ENCODE measurements around the gene PPM1M. TPM values are rescaled to one million over a fixed set of nuclear protein-coding genes. Genes with fewer than 3 reads are reported as not detected.

Gene PPM1M
- total RNA-seq, 2 experiments from 2014 or later = 90.7 to 91.9 TPM

DNA sequence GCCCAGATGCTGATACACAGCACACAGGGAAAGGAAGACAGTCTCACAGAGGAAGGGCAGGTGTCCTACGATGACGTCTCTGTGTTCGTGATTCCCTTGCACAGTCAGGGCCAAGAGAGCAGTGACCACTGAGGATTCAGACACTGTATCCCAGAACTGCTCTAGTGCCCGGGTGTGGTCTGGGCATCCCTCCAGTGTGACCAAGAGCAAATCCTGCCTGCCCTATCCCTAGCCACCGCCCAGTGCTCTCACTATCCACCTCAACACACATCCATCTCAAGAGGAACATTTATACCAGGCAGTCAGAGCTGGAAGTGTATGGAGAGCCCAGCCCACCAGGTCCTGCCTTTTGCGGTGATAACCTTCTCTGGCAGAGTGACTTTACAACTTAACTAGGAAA is 4.1 kb downstream of the PPM1M start:
- Mint-ChIP-seq H3K27me3 (ENCODE audit: low read depth) (no peaks in the 10 kb centered on the region), H3K27ac (peak overlapping the region; percentile 82), H3K4me3 (no peak overlapping the region), H3K9me3 (ENCODE audit: insufficient read depth) (no peaks in the 10 kb centered on the region), H3K36me3 (ENCODE audit: low read depth) (peaks cover 80% of the 10 kb centered on the region), H3K4me1 (ENCODE audit: low read depth) (peaks cover 85% of the 10 kb centered on the region)
- POLR2A ChIA-PET = interaction anchor here (0.7 to 20.7 kb wide), 6 partner anchors 9 to 33 kb away, joined by 3 to 400 read pairs (median 8); partner anchors contain the start of genes GLYCTK, TWF2 and WDR82
- ATAC-seq (no peak), DNase-seq (no peak)
- CTCF ChIA-PET = interaction anchor here (1.9 to 8.4 kb wide), 4 partner anchors 18 to 29 kb away, joined by 5 to 66 read pairs (median 31); partner anchors contain the start of gene WDR82

DNA sequence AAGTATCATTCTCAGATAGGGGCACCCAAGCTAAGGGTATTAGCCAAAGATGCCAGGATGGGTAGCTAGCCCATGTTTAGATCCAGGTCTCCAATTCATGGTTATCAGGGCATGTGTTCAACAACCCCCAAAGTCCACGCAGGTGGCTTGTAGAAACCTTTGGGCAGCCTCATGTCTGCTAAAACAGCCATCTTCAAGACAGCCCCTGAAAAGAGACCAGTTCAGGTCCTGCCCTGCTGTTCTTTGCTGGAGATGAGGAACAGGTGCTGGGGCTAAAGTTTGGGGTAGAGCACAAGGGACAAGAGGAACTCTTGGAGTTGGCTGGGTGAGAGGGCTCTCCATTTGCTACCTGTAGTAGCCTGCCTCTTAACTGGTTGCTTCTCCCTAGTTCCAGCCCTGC is 4.6 kb downstream of the PPM1M start:
- DNase-seq (no peak), ATAC-seq (no peak)
- Mint-ChIP-seq H3K27ac (peak overlapping the region; percentile 82), H3K27me3 (ENCODE audit: low read depth) (no peaks in the 10 kb centered on the region), H3K4me3 (no peak overlapping the region), H3K9me3 (ENCODE audit: insufficient read depth) (no peaks in the 10 kb centered on the region), H3K4me1 (ENCODE audit: low read depth) (peaks cover 85% of the 10 kb centered on the region), H3K36me3 (ENCODE audit: low read depth) (peaks cover 84% of the 10 kb centered on the region)
- CTCF ChIA-PET = interaction anchor here (1.9 to 8.4 kb wide), 4 partner anchors 18 to 30 kb away, joined by 5 to 66 read pairs (median 31); partner anchors contain the start of gene WDR82
- POLR2A ChIA-PET = interaction anchor here (0.7 to 20.7 kb wide), 3 partner anchors 8 to 33 kb away, joined by 3 to 400 read pairs (median 7); partner anchors contain the start of genes GLYCTK and WDR82

- peak overlapping the region; percentile 77 for H3K4me3 Mint-ChIP-seq
- H3K9me3 Mint-ChIP-seq (ENCODE audit: insufficient read depth) = no peaks in the 10 kb centered on the region
- H3K27ac Mint-ChIP-seq = peak overlapping the region; percentile 99
- ATAC-seq = peak; percentile 88
- peaks cover 95% of the 10 kb centered on the region for H3K4me1 Mint-ChIP-seq (ENCODE audit: low read depth)
- peaks cover 93% of the 10 kb centered on the region for H3K36me3 Mint-ChIP-seq (ENCODE audit: low read depth)
- CTCF ChIA-PET = interaction anchor here (0.7 to 6.8 kb wide), 16 partner anchors 7 to 87 kb away, joined by 3 to 66 read pairs (median 10); partner anchors contain the start of genes GLYCTK, TWF2 and WDR82
- no peaks in the 10 kb centered on the region for H3K27me3 Mint-ChIP-seq (ENCODE audit: low read depth)
- DNase-seq = peak; percentile 90
- POLR2A ChIA-PET = interaction anchor here (0.8 to 20.7 kb wide), 8 partner anchors 10 to 33 kb away, joined by 4 to 400 read pairs (median 16); partner anchors contain the start of genes GLYCTK, TWF2 and WDR82
These were observed 8.1 kb downstream of the PPM1M start for GRCh38 chr3:52253314-52254304.

- ATAC-seq (no peak), DNase-seq (no peak)
- H3K4me1 Mint-ChIP-seq (ENCODE audit: low read depth) = peaks cover 91% of the 10 kb centered on the region
- no peaks in the 10 kb centered on the region for H3K27me3 Mint-ChIP-seq (ENCODE audit: low read depth)
- peak overlapping the region; percentile 77 for H3K4me3 Mint-ChIP-seq
- CTCF ChIA-PET = interaction anchor here (0.7 to 4.8 kb wide), 7 partner anchors 9 to 1931 kb away, joined by 3 to 44 read pairs (median 13); no protein-coding TSS in a partner anchor
- POLR2A ChIA-PET = interaction anchor here (2.4 to 20.7 kb wide), 4 partner anchors 15 to 28 kb away, joined by 8 to 400 read pairs (median 27); partner anchors contain the start of genes GLYCTK, TWF2 and WDR82
- H3K9me3 Mint-ChIP-seq (ENCODE audit: insufficient read depth) = no peaks in the 10 kb centered on the region
- H3K27ac Mint-ChIP-seq = peak overlapping the region; percentile 99
- H3K36me3 Mint-ChIP-seq (ENCODE audit: low read depth) = peaks cover 93% of the 10 kb centered on the region
These were observed 9.0 kb downstream of the PPM1M start for GRCh38 chr3:52254608-52255007.

DNA sequence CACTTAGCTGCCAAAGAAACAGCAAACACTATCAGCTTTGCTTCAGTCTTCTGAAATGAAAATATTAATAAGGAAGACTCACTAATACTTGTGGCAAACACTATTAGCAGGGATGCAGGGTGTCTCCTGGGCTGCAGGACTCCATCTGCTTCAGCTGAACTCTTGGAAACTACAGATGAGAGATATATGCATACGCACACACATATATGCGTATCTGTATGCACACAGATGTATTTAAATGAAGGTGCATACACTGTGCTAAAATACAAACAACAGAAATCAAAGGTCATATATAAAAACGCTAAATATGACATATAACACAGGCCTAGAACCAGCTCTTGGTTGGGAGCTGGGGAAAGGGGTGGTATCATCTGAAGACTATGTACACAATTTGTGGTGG is 10.6 kb downstream of the PPM1M start:
- no peaks in the 10 kb centered on the region for H3K27me3 Mint-ChIP-seq (ENCODE audit: low read depth)
- ChIA-PET CTCF (interaction anchor here (1.0 to 4.8 kb wide), 8 partner anchors 12 to 83 kb away, joined by 3 to 44 read pairs (median 3); partner anchors contain the start of gene TWF2), POLR2A (interaction anchor here (0.6 to 20.7 kb wide), 5 partner anchors 9 to 27 kb away, joined by 3 to 400 read pairs (median 5); partner anchors contain the start of genes GLYCTK and WDR82)
- no peaks in the 10 kb centered on the region for H3K9me3 Mint-ChIP-seq (ENCODE audit: insufficient read depth)
- ATAC-seq (no peak), DNase-seq (no peak)
- H3K36me3 Mint-ChIP-seq (ENCODE audit: low read depth) = peaks cover 95% of the 10 kb centered on the region
- H3K4me3 Mint-ChIP-seq = no peak overlapping the region
- peaks cover 87% of the 10 kb centered on the region for H3K4me1 Mint-ChIP-seq (ENCODE audit: low read depth)
- peak overlapping the region; percentile 99 for H3K27ac Mint-ChIP-seq

GRCh38 chr3:52256622-52257021 is 11.1 kb downstream of the PPM1M start:
- peaks cover 96% of the 10 kb centered on the region for H3K36me3 Mint-ChIP-seq (ENCODE audit: low read depth)
- ChIA-PET POLR2A (interaction anchor here (1.6 to 20.7 kb wide), 2 partner anchors 17 to 26 kb away, joined by 5 to 400 read pairs; partner anchors contain the start of genes GLYCTK and WDR82), CTCF (interaction anchor here (0.9 to 4.8 kb wide), 8 partner anchors 10 to 82 kb away, joined by 3 to 44 read pairs (median 3); partner anchors contain the start of gene TWF2)
- no peaks in the 10 kb centered on the region for H3K9me3 Mint-ChIP-seq (ENCODE audit: insufficient read depth)
- ATAC-seq = no peak
- DNase-seq = no peak
- peaks cover 87% of the 10 kb centered on the region for H3K4me1 Mint-ChIP-seq (ENCODE audit: low read depth)
- H3K27ac Mint-ChIP-seq = peak overlapping the region; percentile 99
- no peak overlapping the region for H3K4me3 Mint-ChIP-seq
- H3K27me3 Mint-ChIP-seq (ENCODE audit: low read depth) = no peaks in the 10 kb centered on the region

DNA sequence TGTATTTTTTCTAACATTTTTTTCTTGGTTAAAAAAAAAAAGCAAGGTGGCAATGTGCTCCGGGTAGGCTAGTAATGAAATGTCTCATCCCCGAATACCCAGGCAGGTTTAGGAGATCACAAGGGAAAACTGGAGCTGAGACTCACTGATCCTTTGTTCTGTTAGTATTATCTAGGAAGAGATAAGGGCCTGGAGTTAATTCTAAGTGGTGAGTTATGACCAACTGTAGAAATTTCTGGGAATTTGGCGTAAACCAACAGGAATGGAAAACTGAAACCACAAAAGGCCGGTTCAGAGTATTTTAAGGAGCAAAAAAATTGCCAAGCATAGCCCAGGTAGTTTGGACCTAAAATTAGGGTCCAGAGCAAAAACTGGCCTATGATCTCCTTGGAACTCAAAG is 12.4 kb downstream of the PPM1M start:
- peaks cover 89% of the 10 kb centered on the region for H3K4me1 Mint-ChIP-seq (ENCODE audit: low read depth)
- H3K27me3 Mint-ChIP-seq (ENCODE audit: low read depth) = no peaks in the 10 kb centered on the region
- no peaks in the 10 kb centered on the region for H3K9me3 Mint-ChIP-seq (ENCODE audit: insufficient read depth)
- POLR2A ChIA-PET = interaction anchor here (0.6 to 1.2 kb wide), 5 partner anchors 8 to 20 kb away, joined by 3 to 6 read pairs (median 4); partner anchors contain the start of gene WDR82
- CTCF ChIA-PET = interaction anchor here (1.0 to 1.9 kb wide), 4 partner anchors 13 to 27 kb away, joined by 4 to 6 read pairs (median 5); partner anchors contain the start of gene WDR82
- H3K27ac Mint-ChIP-seq = peak overlapping the region; percentile 36
- ATAC-seq = no peak
- DNase-seq = no peak
- H3K36me3 Mint-ChIP-seq (ENCODE audit: low read depth) = peaks cover 97% of the 10 kb centered on the region
- H3K4me3 Mint-ChIP-seq = no peak overlapping the region

DNA sequence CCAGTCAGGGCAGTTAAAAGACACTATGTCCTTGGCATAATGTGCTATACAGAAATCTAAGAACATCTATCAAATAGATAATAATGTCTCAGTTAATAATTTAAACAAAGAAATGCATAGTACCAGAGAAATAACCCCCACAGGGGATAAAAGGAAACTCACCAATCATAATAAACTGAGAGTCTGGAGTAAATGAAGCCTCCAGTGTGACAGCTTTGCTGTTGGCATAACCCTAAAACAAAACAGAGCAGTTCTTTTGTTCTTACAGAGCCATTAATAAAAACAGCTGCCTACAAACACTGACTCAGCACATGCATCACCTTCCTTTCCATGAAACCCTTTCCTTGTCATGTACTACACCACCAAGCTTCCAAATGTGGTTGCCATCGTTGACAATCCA is 13.5 kb downstream of the PPM1M start:
- Mint-ChIP-seq H3K4me1 (ENCODE audit: low read depth) (peaks cover 88% of the 10 kb centered on the region), H3K9me3 (ENCODE audit: insufficient read depth) (no peaks in the 10 kb centered on the region), H3K36me3 (ENCODE audit: low read depth) (peaks cover 97% of the 10 kb centered on the region), H3K27me3 (ENCODE audit: low read depth) (no peaks in the 10 kb centered on the region), H3K27ac (peak overlapping the region; percentile 8), H3K4me3 (no peak overlapping the region)
- DNase-seq (no peak), ATAC-seq (no peak)
- ChIA-PET POLR2A (interaction anchor here (1.2 kb wide), 2 partner anchors 9 to 19 kb away, joined by 3 to 6 read pairs; partner anchors contain the start of gene WDR82), CTCF (interaction anchor here (1.0 to 3.0 kb wide), 7 partner anchors 10 to 80 kb away, joined by 3 to 15 read pairs (median 5); partner anchors contain the start of gene WDR82)

DNA sequence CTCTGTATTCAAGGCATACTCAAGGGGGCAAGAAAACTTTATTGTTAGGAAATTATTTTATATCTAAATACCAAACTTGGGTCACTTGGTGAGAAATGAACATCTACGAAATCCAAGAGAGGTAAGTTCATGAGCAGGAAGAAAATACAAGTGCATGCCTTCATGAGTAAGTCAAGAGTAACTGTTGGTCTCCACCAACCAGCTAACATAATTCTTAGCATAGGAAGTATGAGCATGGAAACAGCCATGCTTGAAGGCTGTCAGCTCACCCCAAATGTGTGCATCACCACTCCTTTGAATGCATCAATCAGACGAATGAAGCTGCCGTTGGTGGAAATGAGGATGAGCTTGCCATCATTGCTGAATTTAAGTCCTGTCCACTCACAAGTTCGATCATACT is 13.9 kb downstream of the PPM1M start:
- Mint-ChIP-seq H3K27ac (peak overlapping the region; percentile 8), H3K9me3 (ENCODE audit: insufficient read depth) (no peaks in the 10 kb centered on the region), H3K4me1 (ENCODE audit: low read depth) (peaks cover 88% of the 10 kb centered on the region), H3K27me3 (ENCODE audit: low read depth) (no peaks in the 10 kb centered on the region), H3K4me3 (no peak overlapping the region), H3K36me3 (ENCODE audit: low read depth) (peaks cover 97% of the 10 kb centered on the region)
- ChIA-PET POLR2A (interaction anchor here (1.2 kb wide), 1 partner anchor 21 kb away, joined by 4 read pairs; the partner anchor contains the start of gene TWF2), CTCF (interaction anchor here (1.0 to 3.0 kb wide), 7 partner anchors 9 to 80 kb away, joined by 3 to 15 read pairs (median 6); no protein-coding TSS in a partner anchor)
- ATAC-seq (no peak), DNase-seq (no peak)

GRCh38 chr3:52262447-52262846 is 16.9 kb downstream of the PPM1M start:
- ChIA-PET CTCF (interaction anchor here (1.3 to 2.9 kb wide), 4 partner anchors 8 to 14 kb away, joined by 3 to 13 read pairs (median 8); no protein-coding TSS in a partner anchor), POLR2A (interaction anchor here (0.6 kb wide), 1 partner anchor 17 kb away, joined by 3 read pairs; no protein-coding TSS in a partner anchor)

GRCh38 chr3:52265387-52265786 is 19.8 kb downstream of the PPM1M start:
- H3K4me3 Mint-ChIP-seq = no peak overlapping the region
- H3K27ac Mint-ChIP-seq = no peak overlapping the region
- DNase-seq (no peak), ATAC-seq (no peak)
- POLR2A ChIA-PET = interaction anchor here (0.6 to 2.4 kb wide), 3 partner anchors 10 to 13 kb away, joined by 3 to 15 read pairs (median 5); partner anchors contain the start of gene WDR82
- H3K4me1 Mint-ChIP-seq (ENCODE audit: low read depth) = peaks cover 84% of the 10 kb centered on the region
- H3K36me3 Mint-ChIP-seq (ENCODE audit: low read depth) = peaks cover 91% of the 10 kb centered on the region
- CTCF ChIA-PET = interaction anchor here (1.2 to 2.9 kb wide), 2 partner anchors 12 to 34 kb away, joined by 6 to 12 read pairs; no protein-coding TSS in a partner anchor
- H3K9me3 Mint-ChIP-seq (ENCODE audit: insufficient read depth) = no peaks in the 10 kb centered on the region
- H3K27me3 Mint-ChIP-seq (ENCODE audit: low read depth) = no peaks in the 10 kb centered on the region

More at GRCh38 chr3:52262447-52262846, 16.9 kb downstream of the PPM1M start:
- Mint-ChIP-seq H3K27ac (peak overlapping the region; percentile 51), H3K4me3 (no peak overlapping the region), H3K9me3 (ENCODE audit: insufficient read depth) (no peaks in the 10 kb centered on the region), H3K4me1 (ENCODE audit: low read depth) (peaks cover 78% of the 10 kb centered on the region), H3K36me3 (ENCODE audit: low read depth) (peaks cover 92% of the 10 kb centered on the region), H3K27me3 (ENCODE audit: low read depth) (no peaks in the 10 kb centered on the region)
- no peak for DNase-seq
- no peak for ATAC-seq

All from activated CD8-positive, alpha-beta T cell treated with anti-CD3 and anti-CD28 coated beads, Interleukin-2, amount 10 ng/mL, durations not matched to agents 7 days and 5 days (primary cell).